NCI-H2029 treated with DMSO at 0.1 percent for 48 hours (cell line): ENCODE measurements around the gene ARMS2.

Experiments
- DNase-seq: peaks from one replicate; lab custom pipeline; 2025; lab: John Stamatoyannopoulos, UW

ARMS2 gene

DNA sequence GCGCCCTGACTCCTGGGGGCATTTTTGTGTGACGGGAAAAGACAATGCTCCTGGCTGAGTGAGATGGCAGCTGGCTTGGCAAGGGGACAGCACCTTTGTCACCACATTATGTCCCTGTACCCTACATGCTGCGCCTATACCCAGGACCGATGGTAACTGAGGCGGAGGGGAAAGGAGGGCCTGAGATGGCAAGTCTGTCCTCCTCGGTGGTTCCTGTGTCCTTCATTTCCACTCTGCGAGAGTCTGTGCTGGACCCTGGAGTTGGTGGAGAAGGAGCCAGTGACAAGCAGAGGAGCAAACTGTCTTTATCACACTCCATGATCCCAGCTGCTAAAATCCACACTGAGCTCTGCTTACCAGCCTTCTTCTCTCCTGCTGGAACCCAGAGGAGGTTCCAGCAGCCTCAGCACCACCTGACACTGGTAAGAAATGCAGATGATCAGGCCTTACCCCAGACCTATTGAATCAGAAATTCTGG lies at the start of gene ARMS2:
TSS of gene ARMS2 (plus strand) at position 51 of the 478 bp plus-strand sequence. CDS start at position 126, 75 bp downstream.
- DNase-seq, result no peak

DNA sequence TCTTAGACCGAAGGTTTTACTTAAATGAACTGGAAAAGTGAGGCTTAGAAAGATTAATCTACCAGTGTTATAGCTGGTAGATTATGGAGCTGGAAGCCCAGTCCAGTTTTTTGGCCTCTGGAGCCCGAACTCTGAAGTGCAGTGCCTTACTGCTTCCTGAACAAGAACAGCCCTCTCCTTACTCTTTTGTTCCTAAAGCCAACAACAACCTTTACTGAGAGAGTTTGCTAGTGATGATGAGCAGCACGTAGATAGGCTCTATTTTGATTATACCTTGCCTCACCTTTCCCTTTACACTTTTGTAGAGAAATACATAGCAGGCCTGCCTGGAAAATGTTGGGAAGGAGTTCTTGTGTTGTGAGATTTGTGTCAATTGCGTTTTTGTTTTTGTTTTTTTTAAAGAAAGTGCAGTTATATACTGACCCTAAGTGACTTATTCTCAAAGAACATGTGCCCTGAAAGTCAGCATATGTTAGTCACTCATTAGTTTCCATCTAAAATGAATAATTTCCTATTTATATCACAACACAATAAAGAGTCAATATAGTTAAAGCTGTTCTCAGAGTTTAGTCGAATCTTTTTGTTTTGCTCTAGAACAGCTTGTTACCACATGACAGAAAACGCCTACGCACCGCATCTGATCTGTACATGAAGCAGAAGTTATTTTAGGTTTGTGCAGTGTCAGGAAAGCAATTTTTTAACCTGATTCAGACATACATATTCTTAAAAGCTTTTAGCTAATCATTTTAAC lies 46.9 kb upstream of the ARMS2 start:
- DNase-seq, result no peak

DNA sequence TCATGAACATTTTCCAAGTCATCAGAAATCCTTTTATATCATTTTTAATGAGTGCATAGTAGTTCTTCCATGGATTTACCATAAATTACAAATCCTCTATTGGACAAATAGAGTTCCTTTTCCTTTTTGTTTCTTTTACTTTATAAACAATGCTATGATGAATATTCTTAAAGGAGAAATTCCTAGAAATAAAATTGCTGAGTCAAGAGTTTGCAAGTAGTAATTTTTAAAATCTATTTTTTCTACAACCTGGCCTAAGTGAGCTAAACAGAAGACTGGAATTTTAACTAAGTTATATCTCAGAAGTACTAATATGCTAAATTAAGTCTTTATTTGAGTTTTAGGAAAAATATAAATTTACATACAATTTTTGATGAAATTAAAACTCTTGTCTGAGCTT lies 41.1 kb upstream of the ARMS2 start:
- DNase-seq, result no peak

DNA sequence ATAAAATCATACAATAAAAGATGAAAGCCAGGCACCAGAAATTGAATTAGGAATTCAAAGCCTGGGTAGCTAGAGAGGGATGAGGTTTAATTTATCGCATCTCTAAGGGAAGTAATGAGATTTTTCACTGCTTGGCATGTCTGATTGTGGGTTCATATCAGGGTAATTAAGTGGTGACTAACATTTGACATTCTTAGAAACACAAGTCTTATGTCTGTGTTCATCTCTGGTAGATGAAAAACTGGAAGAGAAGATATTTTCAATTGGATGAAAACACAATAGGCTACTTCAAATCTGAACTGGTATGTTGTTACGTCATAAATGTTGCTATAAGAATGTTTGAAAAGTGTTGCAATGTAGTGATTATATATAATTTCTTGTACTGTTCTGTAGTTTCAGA lies 36.8 kb upstream of the ARMS2 start:
- no peak for DNase-seq

DNA sequence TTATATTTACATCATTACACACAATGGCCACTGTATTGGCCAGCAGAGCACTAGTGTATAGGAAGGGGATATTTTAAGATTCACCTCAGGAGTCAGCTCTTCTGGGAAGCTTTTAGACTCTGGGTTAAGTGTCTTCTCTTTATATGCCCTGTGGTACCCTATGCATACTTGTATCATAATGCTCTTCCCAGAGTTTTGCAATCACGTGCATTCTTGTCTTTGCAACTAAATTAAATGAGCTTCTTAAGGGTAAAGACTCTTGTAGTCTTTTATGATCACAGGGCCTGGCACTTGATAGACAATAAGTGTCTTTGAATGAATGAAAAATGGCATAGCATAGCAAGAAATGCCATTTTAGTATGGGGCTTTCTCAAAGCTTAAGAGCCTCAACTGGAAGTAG lies 35.4 kb upstream of the ARMS2 start:
- DNase-seq, result no peak

DNA sequence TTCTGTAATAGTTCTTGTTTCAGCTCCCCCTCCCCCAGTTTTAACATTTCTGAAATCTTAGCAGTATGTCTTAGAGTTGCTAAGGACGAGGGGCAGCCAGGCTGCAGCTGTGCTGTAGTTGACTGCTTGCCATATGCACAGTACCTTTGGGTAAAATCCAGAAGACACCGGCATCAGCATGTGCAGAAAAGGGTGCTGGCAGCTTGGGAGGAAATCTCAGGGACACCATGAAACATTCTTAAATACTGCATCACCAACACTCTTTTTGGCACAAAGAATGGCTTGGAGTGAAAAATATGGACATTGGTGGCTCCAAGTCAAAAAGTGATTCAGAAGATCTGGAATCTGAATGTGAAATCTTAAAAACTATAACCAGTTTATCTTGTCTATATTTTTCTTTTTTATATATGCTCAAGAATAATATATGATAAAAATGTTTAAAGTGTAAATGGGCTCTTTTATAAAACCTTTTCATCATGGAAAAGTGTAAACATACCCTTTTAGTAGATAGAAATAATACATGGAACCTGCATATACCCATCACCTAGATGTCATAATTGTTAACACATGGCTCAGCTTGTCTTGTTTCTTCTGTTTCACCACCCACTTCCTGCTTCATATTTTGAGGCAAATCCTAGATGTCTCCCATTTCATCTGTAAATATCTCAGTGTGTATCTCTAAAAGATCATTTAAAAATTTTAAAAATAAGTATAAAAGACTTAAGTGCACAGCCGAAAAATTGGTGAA lies 34.4 kb upstream of the ARMS2 start:
- DNase-seq, result no peak

DNA sequence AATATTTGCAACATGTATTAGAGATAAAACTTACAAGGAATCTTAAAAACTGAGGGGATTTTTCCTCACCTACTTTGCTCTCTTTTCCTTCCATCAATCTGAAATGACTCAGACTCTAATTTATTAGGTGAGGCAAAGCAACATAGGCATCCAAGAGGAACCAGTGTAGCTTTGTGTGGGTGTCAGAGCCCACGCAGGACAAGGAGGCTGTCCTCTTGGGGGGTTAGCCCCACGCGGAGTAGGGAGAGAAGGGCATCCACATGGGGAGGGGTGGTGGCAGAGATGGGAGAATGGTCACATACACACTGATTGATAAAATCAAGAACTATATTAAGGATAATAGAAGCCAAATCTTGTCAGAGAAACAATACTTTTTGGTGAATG lies 33.8 kb upstream of the ARMS2 start:
- no peak for DNase-seq

- DNase-seq, result no peak
These were observed 33.3 kb upstream of the ARMS2 start for GRCh38 chr10:122421054-122421625.

DNA sequence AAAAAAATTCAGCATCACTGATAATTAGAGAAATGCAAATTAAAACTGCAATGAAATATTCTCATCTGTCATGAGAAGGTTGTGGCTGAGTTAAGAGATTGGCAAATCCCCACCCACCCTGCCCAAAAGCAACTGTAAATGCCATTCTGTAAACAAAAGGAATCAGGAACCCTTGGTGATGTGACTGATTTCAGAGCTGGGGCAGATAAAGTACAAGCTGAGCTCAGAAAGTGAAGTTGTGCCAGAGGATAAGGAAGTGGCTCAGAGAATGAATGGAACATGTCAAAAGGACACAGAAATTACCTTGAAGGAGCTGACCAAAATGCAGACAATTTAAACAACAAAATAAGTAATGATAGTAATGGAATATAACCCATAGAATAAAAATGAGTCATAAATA lies 32.7 kb upstream of the ARMS2 start:
- no peak for DNase-seq

- DNase-seq, result no peak
These were observed 32.0 kb upstream of the ARMS2 start for GRCh38 chr10:122422266-122422989.

GRCh38 chr10:122424059-122424458 lies 30.4 kb upstream of the ARMS2 start:
- no peak for DNase-seq

DNA sequence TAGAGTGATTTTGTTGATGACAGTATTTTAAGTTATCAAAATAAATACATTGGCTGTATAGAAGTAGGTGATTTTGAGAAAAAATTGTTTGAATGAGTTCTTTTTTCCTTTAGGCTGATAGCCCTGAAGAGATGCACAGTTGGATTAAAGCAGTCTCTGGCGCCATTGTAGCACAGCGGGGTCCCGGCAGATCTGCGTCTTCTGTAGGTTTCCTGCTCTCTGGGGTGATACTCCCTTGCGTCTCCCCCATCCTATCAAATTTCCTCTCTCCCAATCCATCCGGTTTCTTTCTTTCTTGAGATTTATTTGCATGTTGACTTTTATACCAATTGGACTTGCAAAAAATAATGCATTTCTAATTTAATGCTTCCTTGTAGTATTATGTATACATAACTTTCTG lies 27.6 kb upstream of the ARMS2 start:
- no peak for DNase-seq

DNA sequence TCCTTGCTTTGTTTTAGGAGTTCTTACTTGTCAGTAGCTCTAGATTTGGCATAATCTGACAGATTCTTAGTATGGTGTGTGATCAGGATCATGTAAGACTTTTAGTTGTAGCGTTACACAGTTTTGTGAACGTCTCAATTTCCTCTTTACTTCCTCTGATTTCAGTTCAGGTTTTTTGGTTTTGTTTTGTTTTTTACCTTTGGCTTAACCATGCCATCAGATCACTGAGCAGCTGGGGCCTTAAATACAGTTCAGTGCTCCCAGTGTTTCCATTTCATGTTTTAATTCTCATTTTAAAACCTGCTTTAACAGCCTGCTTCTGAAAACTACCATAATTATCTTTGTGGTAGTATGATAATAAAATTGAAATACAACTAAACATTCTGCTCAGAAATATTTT lies 27.2 kb upstream of the ARMS2 start:
- DNase-seq, result no peak

DNA sequence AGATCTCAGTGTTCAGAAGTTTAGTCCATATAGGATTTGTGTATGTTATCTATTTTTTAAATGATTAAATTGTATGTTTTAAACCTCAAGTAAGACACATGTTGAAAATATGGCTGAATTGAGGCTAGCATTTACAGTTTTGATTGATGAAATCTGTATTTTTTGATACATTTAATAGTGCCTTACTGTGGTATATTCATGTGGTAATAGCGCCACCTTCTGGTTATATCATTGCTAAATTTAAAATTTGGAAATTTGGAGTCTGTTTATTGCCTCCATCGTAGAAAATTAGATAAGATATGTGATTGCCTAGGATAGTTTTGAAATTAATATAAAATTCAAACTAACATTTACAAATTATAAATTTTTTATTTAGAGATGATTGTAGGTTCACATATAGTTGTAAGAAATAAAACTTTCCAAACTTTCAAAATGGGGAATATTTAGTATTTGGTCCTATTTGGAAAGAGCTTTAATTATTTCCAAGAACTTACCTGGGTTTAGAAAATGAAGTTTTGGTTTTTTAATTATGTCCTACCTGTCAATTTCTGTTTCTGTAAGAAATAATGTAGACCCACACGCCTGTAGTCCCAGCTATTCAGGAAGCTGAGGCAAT lies 19.1 kb upstream of the ARMS2 start:
- no peak for DNase-seq

- DNase-seq, result no peak
These were observed 12.5 kb upstream of the ARMS2 start for GRCh38 chr10:122441961-122442360.

GRCh38 chr10:122445469-122445868 lies 9.0 kb upstream of the ARMS2 start:
- DNase-seq, result no peak

DNA sequence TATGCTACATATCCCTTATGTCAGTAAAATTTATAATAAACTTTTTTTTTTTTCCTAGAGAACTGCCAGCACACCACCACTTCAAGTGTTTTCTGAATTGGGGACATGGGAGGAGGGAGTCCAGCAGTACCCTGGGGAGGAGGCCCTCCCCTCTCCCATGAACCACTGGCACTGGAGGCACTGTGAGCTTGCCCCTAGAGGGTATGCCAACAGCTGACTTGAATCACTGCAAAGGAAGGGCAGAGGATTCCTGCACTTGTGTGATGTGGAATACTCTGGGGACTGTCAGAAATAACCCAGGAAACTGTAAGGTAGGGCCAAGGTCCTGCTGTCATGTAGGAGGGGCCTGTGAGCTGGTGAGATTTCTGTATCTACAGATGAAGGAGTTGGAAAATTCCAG lies 8.5 kb upstream of the ARMS2 start:
- no peak for DNase-seq

GRCh38 chr10:122446668-122447423 lies 7.6 kb upstream of the ARMS2 start:
- DNase-seq, result no peak

DNA sequence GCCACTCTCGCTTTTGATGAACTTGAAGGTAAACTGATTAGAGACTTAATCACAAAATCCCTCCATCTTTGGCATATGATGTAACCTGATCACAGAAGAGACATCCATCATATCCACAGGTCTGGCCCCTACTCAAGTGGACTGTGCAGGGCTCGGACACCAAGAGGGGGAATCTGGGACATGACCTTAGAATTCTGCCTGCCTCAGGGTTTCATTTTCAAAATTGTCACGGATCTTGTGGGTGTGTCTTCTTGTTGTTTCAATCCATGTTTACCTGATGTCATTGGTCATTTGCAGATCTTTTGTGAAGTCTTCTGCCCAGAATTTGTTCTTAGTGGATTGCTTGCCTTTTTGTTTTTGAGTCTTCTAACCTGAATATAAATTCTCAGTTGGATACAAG lies 5.9 kb upstream of the ARMS2 start:
- DNase-seq, result no peak

DNA sequence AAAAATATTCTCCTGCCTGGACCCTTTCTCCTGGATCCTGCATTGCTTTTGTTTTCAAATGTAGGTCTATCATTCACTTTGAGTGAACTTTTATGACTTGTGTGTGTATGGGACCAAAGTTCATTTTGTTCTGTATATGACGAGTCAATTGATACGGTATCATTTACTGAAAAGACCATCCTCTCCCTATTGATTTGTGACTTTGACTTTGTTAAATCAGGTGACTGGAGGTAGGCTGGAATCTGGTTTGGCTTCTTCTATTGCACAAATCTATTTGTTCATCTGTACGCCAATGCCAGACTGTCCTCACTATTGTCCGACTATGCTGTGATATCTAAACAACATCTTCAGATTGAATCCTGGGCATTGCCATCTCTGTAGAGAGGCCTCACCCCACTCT lies 5.3 kb upstream of the ARMS2 start:
- no peak for DNase-seq

DNA sequence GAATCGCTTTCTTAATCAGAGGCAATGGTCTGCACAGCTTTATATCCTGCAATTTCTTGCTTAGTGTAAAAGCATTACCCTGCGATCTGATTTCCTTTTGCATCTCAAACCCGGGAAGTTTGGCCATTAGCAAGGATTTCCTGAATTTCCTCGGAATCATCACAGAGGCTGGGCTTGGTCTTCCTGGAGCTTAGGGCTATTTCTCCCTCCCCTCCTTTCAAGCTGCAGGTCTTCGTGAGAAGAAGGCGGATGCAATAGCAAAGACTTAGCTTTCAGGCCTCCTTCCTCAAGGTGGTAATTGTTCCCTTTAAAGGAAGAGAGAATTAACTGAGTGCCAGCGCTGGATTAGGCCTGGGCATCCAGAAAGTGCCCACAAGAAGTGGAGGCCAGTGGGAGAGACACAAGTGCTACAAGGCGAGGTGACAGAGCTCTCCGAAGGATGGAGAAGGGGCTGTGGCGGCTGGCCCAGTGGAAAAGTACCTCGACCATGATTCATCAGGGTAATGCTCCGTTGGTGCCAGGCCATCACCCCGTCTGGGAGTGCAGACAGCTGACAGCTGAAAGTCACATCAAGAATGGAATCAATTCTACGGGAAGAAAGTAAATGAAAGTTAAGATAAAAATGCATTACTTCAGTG lies 4.0 kb upstream of the ARMS2 start:
- no peak for DNase-seq
